ENCODE data around the gene IL6R.
"Not testable (repeated sequence)": the region's sequence is repeated elsewhere in the genome, so short reads cannot be mapped to it uniquely, and the experiment has no call there.

IL6R gene

GRCh38 chr1:154406886-154407197 lies 1.7 kb downstream of the IL6R start:
- DNase-seq (ENCODE audit: low spot score) = no peak

- no peak for DNase-seq (ENCODE audit: low spot score)
Observed at GRCh38 chr1:154407198-154408091, 2.3 kb downstream of the IL6R start.

GRCh38 chr1:154408174-154408777 lies 3.1 kb downstream of the IL6R start:
- DNase-seq (ENCODE audit: low spot score) = no peak

DNA sequence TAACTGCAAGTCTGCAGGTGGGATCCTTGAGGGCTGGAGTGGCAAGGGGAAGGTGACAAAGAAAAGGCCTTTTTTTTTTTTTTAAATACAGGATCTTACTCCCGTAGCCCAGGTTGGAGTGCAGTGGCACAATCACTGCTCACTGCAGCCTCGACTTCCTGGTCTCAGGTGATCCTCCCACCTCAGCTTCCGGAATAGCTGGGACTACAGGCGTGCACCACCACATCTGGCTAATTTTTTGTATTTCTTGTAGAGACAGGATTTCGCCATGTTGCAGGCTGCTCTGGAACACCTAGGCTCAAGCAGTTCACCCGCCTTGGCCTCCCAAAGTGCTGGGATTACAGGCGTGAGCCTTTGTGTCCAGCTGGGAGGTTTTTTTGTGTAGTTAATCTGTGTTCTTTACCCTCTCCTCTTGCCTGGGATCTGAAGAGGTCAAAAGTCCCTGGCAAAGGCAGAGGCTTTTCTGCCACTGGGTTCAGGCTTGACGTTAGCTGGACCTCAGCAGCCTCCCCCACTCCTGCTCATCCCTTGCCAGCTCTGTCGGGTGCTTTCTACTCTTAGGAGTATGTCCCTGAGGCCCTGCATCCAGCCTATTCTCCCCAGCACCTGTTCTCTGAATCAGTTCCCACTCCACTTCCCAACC lies 5.2 kb downstream of the IL6R start:
- DNase-seq (ENCODE audit: low spot score) = peak; percentile 41

DNA sequence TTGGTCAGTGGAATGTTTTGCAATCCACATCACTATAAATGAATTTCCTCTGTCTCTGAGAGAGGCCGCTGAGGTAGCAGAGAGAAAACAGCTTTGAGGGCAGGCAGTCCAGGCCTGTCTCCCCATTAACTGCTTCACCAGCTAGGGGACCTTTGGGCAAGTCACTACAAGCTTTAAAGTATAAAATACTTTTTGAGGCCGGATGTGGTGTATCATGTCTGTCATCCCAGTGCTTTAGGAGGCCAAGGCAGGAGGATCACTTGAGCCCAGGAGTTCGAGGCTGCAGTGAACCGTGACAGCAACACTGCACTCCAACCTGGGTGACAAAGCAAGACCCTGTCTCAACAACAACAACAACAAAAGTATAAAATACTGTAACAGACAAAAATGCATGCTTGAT lies 6.4 kb downstream of the IL6R start:
- DNase-seq (ENCODE audit: low spot score) = no peak

DNA sequence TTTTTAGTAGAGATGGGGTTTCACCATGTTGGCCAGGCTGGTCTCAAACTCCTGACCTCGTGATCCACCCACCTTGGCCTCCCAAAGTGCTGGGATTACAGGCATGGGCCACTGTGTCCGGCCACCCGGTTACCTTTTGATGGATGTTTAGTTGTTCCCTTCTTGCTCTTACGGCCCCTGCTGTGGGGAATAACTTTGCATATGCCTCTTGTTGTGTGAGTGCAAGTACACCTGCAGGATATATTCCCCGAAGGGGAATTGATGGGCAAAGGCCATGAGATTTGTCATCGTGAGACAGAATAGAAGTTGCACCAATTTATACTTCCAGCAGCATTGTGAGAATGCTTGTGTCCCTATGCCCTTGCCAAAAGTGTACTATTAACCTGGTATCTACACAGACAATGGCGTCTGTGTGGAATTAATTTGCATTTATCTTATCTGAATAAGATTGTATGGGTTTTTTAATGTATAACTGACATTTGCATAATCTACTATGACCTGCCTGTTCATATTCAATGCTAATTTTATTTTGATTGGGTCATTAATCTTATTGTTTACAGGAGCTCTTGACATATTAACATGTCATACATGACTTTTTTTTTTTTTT lies 8.1 kb downstream of the IL6R start:
- peak; percentile 42 for DNase-seq (ENCODE audit: low spot score)

DNA sequence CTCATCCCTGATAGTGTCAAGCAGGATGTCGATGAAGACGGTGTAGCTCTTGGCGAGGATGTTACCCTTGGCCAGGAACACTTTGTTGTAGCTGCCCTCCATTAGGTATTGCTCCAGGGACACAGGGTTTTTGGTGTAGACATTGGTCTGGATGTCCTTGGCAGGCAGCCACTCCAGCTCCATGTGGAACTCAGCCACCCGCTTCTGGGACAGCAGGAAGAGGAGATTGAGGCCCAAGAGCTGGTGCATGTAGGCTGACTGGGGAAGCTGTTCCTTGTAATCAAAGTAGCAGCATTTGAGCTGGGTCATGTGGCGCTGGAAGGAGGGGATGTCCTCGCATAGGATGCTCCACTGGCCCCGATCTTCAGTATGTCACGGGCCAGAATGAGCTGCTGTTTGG lies 9.5 kb downstream of the IL6R start:
- peak; percentile 40 for DNase-seq (ENCODE audit: low spot score)

DNA sequence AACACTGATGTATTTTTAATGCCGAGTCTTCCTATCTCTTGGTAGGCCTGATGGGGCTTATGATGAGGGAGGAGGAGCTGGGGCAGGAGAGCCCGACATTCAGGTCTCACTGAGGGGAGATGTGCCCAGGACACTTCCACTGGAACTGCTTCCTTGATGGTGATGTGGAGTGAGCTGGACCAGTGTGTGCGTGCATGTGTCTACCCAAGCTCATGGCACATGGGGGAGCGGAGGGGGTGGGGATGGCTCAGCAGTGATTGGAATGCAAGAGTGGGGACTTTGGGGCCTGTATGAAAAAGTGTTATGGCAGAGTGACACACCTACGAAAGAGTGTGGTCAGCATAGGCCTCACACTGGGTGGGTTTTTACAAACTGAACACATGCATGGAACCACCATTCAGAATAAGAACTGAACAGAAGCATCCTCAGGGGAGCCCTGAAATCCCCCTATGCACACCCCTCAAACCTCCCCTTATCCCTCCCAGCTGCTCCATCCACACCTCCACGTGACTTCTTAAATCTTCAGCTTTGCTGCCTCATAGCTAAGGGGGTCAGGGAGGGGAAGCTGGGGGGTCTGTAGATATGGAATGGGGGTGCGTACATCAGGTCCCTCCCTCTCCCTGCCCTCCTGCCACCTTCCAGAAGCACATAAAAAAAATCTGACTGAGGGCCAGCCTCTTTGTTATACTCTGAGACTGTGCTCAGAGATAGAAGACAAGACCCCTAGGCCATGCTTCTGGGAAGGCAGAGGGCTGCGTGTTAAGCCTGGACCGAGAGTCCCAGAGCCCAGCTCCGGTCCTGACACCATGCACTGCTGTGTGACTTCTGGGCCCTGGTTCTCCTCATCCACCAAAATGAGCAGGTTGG lies 11.6 kb downstream of the IL6R start:
- peak; percentile 57 for DNase-seq (ENCODE audit: low spot score)

- no peak for DNase-seq (ENCODE audit: low spot score)
Observed at GRCh38 chr1:154417338-154417608, 12.1 kb downstream of the IL6R start.

- no peak for DNase-seq (ENCODE audit: low spot score)
Observed at GRCh38 chr1:154418062-154418921, 13.1 kb downstream of the IL6R start.

DNA sequence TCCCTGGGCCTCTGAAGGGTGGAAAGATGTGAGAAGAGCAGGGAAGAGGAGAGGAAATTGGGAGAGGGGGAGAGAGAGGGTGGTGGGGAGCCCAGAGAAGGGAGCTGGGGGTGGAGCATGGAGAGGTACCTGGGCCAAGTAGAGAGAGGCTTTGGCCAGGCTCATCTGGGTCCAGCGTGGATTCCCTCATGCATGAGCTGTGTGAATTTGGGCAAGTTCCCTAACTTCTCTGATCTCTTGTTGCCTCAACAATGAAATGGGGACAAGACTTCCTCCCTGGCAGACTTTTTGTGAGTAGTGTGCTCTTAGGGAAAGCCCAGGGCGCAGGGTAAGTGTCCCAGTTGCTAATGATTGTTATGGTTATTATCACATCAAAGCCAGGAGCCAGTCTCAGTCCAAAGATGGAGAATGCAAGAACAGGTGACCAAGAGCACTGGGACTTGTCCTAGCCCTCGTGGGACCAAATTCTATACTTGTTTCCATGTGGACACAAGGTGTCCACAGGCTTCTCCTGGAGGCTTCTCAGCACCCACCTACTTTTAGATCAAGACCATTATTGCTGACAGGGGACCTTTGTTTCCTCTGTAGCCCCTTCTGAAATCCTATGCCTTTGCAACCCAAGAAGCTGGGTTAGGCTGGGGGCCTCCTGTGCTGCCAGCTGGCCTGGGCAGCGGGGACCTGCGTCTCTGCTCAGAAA lies 13.9 kb downstream of the IL6R start:
- no peak for DNase-seq (ENCODE audit: low spot score)

DNA sequence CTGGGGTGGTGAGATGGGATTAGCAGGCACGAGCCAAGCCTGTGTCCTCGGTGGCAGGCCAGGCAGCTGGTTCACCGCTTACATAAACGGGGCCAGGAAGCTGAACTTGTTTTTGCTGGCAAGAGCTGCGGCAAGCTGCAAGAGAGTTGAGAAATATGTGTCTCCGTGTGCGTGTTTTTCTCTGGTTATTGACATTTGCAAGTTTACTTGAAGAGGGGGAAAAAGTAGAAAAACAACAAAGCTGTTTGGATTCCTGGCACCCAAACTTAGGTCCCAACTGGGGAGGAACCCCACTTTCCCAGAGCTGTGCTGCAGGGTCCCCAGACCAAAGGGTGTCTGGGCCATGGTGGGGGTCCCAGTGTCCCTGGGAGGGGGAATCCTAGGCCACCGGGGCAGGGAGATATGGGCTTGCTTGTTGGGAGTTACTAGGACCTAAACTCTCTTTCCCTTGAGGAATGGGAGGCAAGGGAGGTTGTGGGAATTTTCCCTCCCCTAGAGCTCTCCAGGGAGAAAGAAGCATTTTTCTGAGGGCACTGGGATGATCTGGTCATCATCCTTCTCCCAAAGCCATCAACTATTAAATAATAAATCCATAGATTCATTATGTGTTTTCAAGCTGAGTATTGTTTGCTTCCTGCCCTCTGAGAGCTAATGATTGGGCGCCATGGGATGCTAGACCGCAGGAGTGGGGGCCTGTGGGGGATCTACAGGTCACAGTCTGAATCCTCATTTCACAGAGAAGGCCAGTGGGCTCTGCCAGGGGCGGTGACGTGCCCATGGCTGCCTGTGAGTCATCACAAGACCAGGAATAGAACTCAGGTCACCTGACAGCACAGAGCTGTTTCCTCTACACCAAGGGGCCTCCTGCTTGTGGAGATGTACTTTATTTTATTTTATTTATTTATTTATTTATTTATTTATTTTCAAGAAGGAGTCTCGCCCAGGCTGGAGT lies 14.8 kb downstream of the IL6R start:
- no peak for DNase-seq (ENCODE audit: low spot score)

- no peak for DNase-seq (ENCODE audit: low spot score)
Observed at GRCh38 chr1:154420961-154421924, 16.1 kb downstream of the IL6R start.

GRCh38 chr1:154422049-154422448 lies 16.9 kb downstream of the IL6R start:
- not testable (repeated sequence) for DNase-seq (ENCODE audit: low spot score)

- DNase-seq (ENCODE audit: low spot score) = no peak
Observed at GRCh38 chr1:154422521-154422920, 17.4 kb downstream of the IL6R start.

- no peak for DNase-seq (ENCODE audit: low spot score)
Observed at GRCh38 chr1:154423304-154423987, 18.3 kb downstream of the IL6R start.

- DNase-seq (ENCODE audit: low spot score) = no peak
Observed at GRCh38 chr1:154423988-154424326, 18.8 kb downstream of the IL6R start.

GRCh38 chr1:154425172-154425571 lies 20.0 kb downstream of the IL6R start:
- DNase-seq (ENCODE audit: low spot score) = no peak
